Thymus (tissue), 14 donors: ENCODE measurements around the gene HTATSF1. TPM values are rescaled to one million over a fixed set of nuclear protein-coding genes. Genes with fewer than 3 reads are reported as not detected.

Source experiments
- DNase-seq, 9 donors: peaks; one replicate each; pipeline ENCODE4 v3.0.0-alpha.2; 2013; ENCODE audit warnings: low spot score in 9 of 9, low read depth in 6 of 9, missing footprints in 1 of 9
- H3K27ac ChIP-seq, 2 donors: one replicate each; pipeline ENCODE4 v1.5.1; 2013; ENCODE audit warnings: control low read depth in 1 of 2, low read depth in 1 of 2, low read length in 1 of 2, mild to moderate bottlenecking in 1 of 2, moderate library complexity in 1 of 2
- H3K27me3 ChIP-seq, 2 donors: one replicate each; pipeline ENCODE4 v1.5.1; 2013; ENCODE audit warnings: low read length in 1 of 2; ENCODE audit not compliant: control insufficient read depth in 2 of 2, insufficient read depth in 1 of 2
- H3K36me3 ChIP-seq, 2 donors: one replicate each; pipeline ENCODE4 v1.5.1; 2013; ENCODE audit warnings: low read length in 1 of 2, mild to moderate bottlenecking in 1 of 2, moderate library complexity in 1 of 2; ENCODE audit not compliant: control insufficient read depth in 2 of 2, insufficient read depth in 2 of 2
- H3K4me1 ChIP-seq, 2 donors: one replicate each; pipeline ENCODE4 v1.5.1; 2013; ENCODE audit warnings: low read length in 2 of 2; ENCODE audit not compliant: control insufficient read depth in 2 of 2, insufficient read depth in 2 of 2
- H3K4me3 ChIP-seq, 2 donors: one replicate each; pipeline ENCODE4 v1.5.1; 2013; ENCODE audit warnings: low read length in 2 of 2, control low read depth in 1 of 2, mild to moderate bottlenecking in 1 of 2
- H3K9me3 ChIP-seq, 2 donors: one replicate each; pipeline ENCODE4 v1.5.1; 2013; ENCODE audit warnings: low read length in 1 of 2, mild to moderate bottlenecking in 1 of 2; ENCODE audit not compliant: control insufficient read depth in 2 of 2, insufficient read depth in 1 of 2
- WGBS: extraction: QIAGEN DNeasy Blood & Tissue Kit; methylation state at CpG from one replicate; pipeline ENCODE4 v1.1.7; 2013; 5-methylcytosine and 5-hydroxymethylcytosine counted together
- long read RNA-seq, 10 donors: transcript quantifications; one replicate each; lab custom pipeline, GENCODE V29; 2026
- polyA plus RNA-seq: library from polyadenylated mRNA; stranded (reverse); fragments of 200-250 nt; gene quantifications from one replicate; pipeline ENCODE4 v1.2.3, GENCODE V29; 2013
- total RNA-seq: library from RNA; stranded (reverse); fragments of 120-200 nt; gene quantifications from one replicate; pipeline ENCODE4 v1.2.4, GENCODE V29; 2013
- donor health status: healthy.

The HTATSF1 gene, protein sequence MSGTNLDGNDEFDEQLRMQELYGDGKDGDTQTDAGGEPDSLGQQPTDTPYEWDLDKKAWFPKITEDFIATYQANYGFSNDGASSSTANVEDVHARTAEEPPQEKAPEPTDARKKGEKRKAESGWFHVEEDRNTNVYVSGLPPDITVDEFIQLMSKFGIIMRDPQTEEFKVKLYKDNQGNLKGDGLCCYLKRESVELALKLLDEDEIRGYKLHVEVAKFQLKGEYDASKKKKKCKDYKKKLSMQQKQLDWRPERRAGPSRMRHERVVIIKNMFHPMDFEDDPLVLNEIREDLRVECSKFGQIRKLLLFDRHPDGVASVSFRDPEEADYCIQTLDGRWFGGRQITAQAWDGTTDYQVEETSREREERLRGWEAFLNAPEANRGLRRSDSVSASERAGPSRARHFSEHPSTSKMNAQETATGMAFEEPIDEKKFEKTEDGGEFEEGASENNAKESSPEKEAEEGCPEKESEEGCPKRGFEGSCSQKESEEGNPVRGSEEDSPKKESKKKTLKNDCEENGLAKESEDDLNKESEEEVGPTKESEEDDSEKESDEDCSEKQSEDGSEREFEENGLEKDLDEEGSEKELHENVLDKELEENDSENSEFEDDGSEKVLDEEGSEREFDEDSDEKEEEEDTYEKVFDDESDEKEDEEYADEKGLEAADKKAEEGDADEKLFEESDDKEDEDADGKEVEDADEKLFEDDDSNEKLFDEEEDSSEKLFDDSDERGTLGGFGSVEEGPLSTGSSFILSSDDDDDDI
- total RNA-seq (48.7 TPM), polyA plus RNA-seq (36.5 TPM)
- long read RNA-seq, donor 1, partial matches to known transcripts: 0 of 1 reads
- long read RNA-seq, donor 1, other reads (novel, unspliced or antisense): 0 of 1 reads
- long read RNA-seq, donor 2, transcript HTATSF1-204 (10 exons, 3,019 nt): minor isoform, 15 of 55 reads
- long read RNA-seq, donor 2, transcript HTATSF1-201 (9 exons, 2,775 nt): major isoform, 31 of 55 reads
- long read RNA-seq, donor 2, partial matches to known transcripts: 7 of 55 reads
- long read RNA-seq, donor 2, other reads (novel, unspliced or antisense): 0 of 55 reads
- long read RNA-seq, donor 3, transcript HTATSF1-201 (9 exons, 2,775 nt): major isoform, 6 of 23 reads
- long read RNA-seq, donor 3, partial matches to known transcripts: 14 of 23 reads
- long read RNA-seq, donor 3, other reads (novel, unspliced or antisense): 0 of 23 reads
- long read RNA-seq, donor 4, partial matches to known transcripts: 10 of 13 reads
- long read RNA-seq, donor 4, other reads (novel, unspliced or antisense): 0 of 13 reads
- long read RNA-seq, donor 5, transcript HTATSF1-201 (9 exons, 2,775 nt): major isoform, 10 of 68 reads
- long read RNA-seq, donor 5, transcript HTATSF1-204 (10 exons, 3,019 nt): minor isoform, 5 of 68 reads
- long read RNA-seq, donor 5, partial matches to known transcripts: 52 of 68 reads
- long read RNA-seq, donor 5, other reads (novel, unspliced or antisense): 0 of 68 reads
- long read RNA-seq, donor 6, transcript HTATSF1-201 (9 exons, 2,775 nt): major isoform, 16 of 32 reads
- long read RNA-seq, donor 6, transcript HTATSF1-204 (10 exons, 3,019 nt): minor isoform, 9 of 32 reads
- long read RNA-seq, donor 6, partial matches to known transcripts: 0 of 32 reads
- long read RNA-seq, donor 6, other reads (novel, unspliced or antisense): 5 of 32 reads
- long read RNA-seq, donor 7, transcript HTATSF1-204 (10 exons, 3,019 nt): minor isoform, 5 of 21 reads
- long read RNA-seq, donor 7, transcript HTATSF1-201 (9 exons, 2,775 nt): major isoform, 15 of 21 reads
- long read RNA-seq, donor 7, partial matches to known transcripts: 0 of 21 reads
- long read RNA-seq, donor 7, other reads (novel, unspliced or antisense): 0 of 21 reads
- long read RNA-seq, donor 8, partial matches to known transcripts: 0 of 5 reads
- long read RNA-seq, donor 8, other reads (novel, unspliced or antisense): 0 of 5 reads
- long read RNA-seq, donor 9, transcript HTATSF1-204 (10 exons, 3,019 nt): minor isoform, 8 of 18 reads
- long read RNA-seq, donor 9, transcript HTATSF1-201 (9 exons, 2,775 nt): major isoform, 10 of 18 reads
- long read RNA-seq, donor 9, partial matches to known transcripts: 0 of 18 reads
- long read RNA-seq, donor 9, other reads (novel, unspliced or antisense): 0 of 18 reads
- long read RNA-seq, donor 10, transcript HTATSF1-201 (9 exons, 2,775 nt): major isoform, 10 of 12 reads
- long read RNA-seq, donor 10, partial matches to known transcripts: 0 of 12 reads
- long read RNA-seq, donor 10, other reads (novel, unspliced or antisense): 0 of 12 reads

GRCh38 chrX:136497556-136498052, at the start of gene HTATSF1:
Gene HTATSF1 (plus strand): TSS chrX:136497592. CDS start chrX:136497685, 93 bp downstream.
- H3K27ac ChIP-seq: peak within 1 kb of the TSS; percentile 91 to 95
- WGBS: under 1% methylated on average over 35 of the region's 35 CpGs
- H3K9me3 ChIP-seq: no peaks in the 10 kb centered on the region
- H3K36me3 ChIP-seq: peaks cover 0 to 7% of the 10 kb centered on the region in 2 donors
- peak in 4 of 9 donors; percentile 2 to 13 (median 6) for DNase-seq
- peak within 1 kb of the TSS; percentile 51 to 59 for H3K4me3 ChIP-seq
- H3K27me3 ChIP-seq: no peaks in the 10 kb centered on the region
- peaks cover 0 to 2% of the 10 kb centered on the region in 2 donors for H3K4me1 ChIP-seq

DNA sequence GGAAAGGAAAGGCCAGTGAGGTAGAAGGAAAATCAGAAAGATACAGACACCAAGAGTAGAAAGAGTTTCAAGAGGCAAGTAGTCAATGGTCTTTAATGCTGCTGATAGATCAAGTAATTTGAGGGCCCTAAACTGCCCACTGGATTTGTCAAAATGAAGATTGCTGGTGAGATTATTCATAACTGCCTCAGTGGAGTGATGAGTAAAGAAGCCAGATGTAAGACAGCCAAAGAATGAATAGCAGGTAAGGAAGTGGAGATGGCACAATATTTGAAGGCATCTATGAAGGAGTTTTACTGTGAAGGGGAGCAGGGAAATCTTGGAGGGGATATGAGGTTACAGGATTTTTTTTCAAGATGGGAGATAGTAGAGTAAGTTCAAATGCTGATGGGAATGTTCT, 49.4 kb upstream of the HTATSF1 start:
- Histone ChIP-seq H3K9me3 (no peaks in the 10 kb centered on the region), H3K27ac (no peak overlapping the region), H3K27me3 (no peaks in the 10 kb centered on the region), H3K4me3 (no peak overlapping the region), H3K36me3 (no peaks in the 10 kb centered on the region), H3K4me1 (no peaks in the 10 kb centered on the region)
- no peak for DNase-seq

DNA sequence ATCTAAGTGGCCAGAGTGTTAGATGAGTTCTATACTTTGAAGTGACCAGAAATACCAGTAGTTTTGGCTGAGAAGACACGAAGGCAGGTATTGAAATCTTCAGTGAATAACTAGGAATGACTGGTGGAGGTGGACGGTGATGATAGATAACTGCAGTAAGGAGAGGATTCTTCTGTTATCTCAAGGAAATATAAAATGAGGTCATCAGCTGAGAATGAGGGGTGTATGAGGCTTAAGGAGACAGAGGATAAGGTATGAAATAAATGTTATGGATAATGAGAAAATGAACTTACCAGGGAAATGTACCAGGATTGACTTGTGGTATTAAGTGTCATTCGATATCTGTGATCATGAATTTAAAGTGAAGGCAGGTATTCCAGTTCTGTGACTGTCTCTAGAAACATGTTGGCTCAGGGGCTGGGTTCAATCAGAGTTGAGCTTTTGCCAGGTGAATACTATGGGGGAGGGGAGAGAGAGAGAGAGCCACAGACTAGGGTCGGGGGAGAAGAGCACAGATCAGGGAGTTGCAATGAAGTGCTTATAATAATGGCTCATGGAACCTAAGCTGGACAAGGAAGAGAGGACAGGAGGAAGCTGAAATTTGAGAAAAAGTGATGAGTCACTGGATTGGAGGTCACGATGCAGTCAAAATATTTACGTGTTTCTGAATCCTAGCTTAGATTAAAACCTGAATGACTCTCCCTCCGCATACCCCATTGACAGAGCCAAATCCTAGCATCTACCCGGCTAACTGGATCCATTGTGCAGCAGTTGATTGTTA, 47.2 kb upstream of the HTATSF1 start:
- Histone ChIP-seq H3K9me3 (no peaks in the 10 kb centered on the region), H3K27ac (no peak overlapping the region), H3K4me1 (no peaks in the 10 kb centered on the region), H3K4me3 (no peak overlapping the region), H3K27me3 (no peaks in the 10 kb centered on the region), H3K36me3 (no peaks in the 10 kb centered on the region)
- 69% methylated on average over 8 of the region's 8 CpGs for WGBS
- DNase-seq: no peak

GRCh38 chrX:136452614-136453013, 44.8 kb upstream of the HTATSF1 start:
- no peaks in the 10 kb centered on the region for H3K36me3 ChIP-seq
- no peak overlapping the region for H3K27ac ChIP-seq
- no peaks in the 10 kb centered on the region for H3K27me3 ChIP-seq
- H3K9me3 ChIP-seq: no peaks in the 10 kb centered on the region
- no peak overlapping the region for H3K4me3 ChIP-seq
- 85% methylated on average over 5 of the region's 5 CpGs for WGBS
- H3K4me1 ChIP-seq: no peaks in the 10 kb centered on the region
- DNase-seq: no peak

GRCh38 chrX:136453114-136453513, 44.3 kb upstream of the HTATSF1 start:
- Histone ChIP-seq H3K4me3 (no peak overlapping the region), H3K9me3 (no peaks in the 10 kb centered on the region), H3K4me1 (no peaks in the 10 kb centered on the region), H3K27me3 (no peaks in the 10 kb centered on the region), H3K27ac (no peak overlapping the region), H3K36me3 (no peaks in the 10 kb centered on the region)
- DNase-seq: no peak
- 93% methylated on average over 1 of the region's 1 CpG for WGBS

DNA sequence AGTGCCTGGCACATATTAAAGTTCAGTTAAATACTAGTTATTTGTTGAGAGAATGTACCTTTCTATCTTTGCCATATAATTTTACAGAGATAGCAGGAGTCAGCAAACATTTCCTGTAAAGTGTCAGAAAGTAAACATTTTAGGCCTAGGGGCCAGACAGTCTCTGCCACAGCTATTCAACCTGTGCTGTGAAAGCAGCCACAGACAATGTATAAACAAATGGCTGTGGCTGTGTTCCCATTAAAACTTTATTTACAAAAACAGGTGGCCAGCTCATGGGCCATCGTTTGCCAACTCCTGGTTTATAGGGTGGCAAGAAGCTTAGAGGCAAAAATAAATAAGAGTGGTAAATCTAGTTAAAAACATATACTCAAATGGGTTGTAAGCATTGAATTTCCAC, 43.6 kb upstream of the HTATSF1 start:
- WGBS: 80% methylated on average over 1 of the region's 1 CpG
- H3K27ac ChIP-seq: no peak overlapping the region
- no peak for DNase-seq
- H3K36me3 ChIP-seq: no peaks in the 10 kb centered on the region
- H3K9me3 ChIP-seq: no peaks in the 10 kb centered on the region
- H3K4me3 ChIP-seq: no peak overlapping the region
- no peaks in the 10 kb centered on the region for H3K4me1 ChIP-seq
- H3K27me3 ChIP-seq: no peaks in the 10 kb centered on the region

GRCh38 chrX:136456133-136456532, 41.3 kb upstream of the HTATSF1 start:
- H3K4me3 ChIP-seq: no peak overlapping the region
- WGBS: 90% methylated on average over 6 of the region's 6 CpGs
- no peaks in the 10 kb centered on the region for H3K27me3 ChIP-seq
- H3K4me1 ChIP-seq: no peaks in the 10 kb centered on the region
- no peak overlapping the region for H3K27ac ChIP-seq
- H3K9me3 ChIP-seq: no peaks in the 10 kb centered on the region
- no peak for DNase-seq
- H3K36me3 ChIP-seq: no peaks in the 10 kb centered on the region
